ENCODE measurements around the gene EML5. TPM values are rescaled to one million over a fixed set of nuclear protein-coding genes. Genes with fewer than 3 reads are reported as not detected.

EML5 gene
- total RNA-seq, 8 experiments from 2014 or later = 0.45 to 6.1 (median 3.3) TPM; not detected in 2

DNA sequence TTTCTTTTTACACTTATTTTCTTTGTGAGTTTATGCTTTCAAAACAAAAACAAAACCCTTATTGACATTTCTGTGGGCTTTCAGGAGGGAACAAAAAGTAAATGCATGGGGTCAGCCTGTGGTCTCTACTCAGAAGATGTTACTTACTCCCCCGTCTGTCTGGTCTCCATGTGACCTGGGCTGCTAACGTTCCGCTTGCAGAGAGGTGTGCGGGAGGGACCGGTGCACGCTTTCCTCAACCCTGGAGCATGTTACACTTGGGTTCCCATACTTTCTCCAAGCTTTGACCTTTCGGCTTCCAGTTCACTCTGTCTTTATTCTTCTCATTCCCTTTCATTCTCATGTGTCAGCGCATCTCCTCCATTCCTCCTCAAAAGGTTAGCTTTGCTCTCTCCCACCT lies 193.4 kb downstream of the EML5 start:
- no peak overlapping the region for H3K27ac ChIP-seq
- WGBS, 10 experiments = 80 to 100% (median 96%) methylated on average over 2 to 7 of the region's 8 CpGs; no CpG with 5 or more reads in 2 of the 10 experiments
- in situ Hi-C loops (cut with MboI; ENCODE audit: low pct_unique_long_range_greater_than_20kb in 2 of 9, low sequenced_read_pairs in 9 of 9, unreplicated experiment in 9 of 9) = no loop called here

DNA sequence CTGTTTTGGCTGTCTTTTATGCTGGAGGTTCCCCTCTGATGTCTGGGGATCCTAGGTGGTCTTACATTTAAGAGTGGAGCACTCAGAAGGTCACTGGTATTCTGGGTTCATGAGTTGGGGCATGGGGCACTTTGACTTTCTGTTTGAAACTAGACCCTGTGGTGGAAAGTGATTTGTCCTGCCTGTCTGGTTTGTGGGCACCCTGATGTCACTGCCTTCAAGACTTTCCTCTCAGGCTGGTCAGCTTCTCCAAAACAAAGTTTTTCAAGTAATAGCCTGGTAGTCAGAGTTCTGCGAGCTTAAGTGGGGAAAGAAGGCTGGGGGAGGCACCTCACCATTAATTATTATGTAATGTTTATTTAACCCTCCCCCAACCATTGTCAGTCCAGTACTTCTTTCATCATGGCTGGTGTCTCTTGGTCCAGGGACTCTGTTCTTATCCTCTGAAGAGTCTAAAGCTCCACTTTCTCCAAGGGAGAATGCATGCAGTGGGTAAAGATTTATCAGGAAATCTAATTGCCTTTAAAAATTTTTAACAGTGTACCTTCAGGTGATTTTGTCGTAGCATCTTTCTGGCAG lies 194.6 kb downstream of the EML5 start:
- in situ Hi-C loops (cut with MboI; ENCODE audit: low pct_unique_long_range_greater_than_20kb in 2 of 9, low sequenced_read_pairs in 9 of 9, unreplicated experiment in 9 of 9) = no loop called here
- whole genome bisulfite sequencing, 10 experiments = 57 to 100% (median 100%) methylated on average over 1 to 2 of the region's 2 CpGs; no CpG with 5 or more reads in 4 of the 10 experiments
- Histone ChIP-seq H3K27ac (no peak overlapping the region), H3K4me1 (replicated peaks in 1 of 2) (no peaks in the 10 kb centered on the region), H3K4me3 (no peak overlapping the region)
- ATAC-seq (replicated peaks in 6 of 8) = no peak

More for the DNA sequence above, 193.4 kb downstream of the EML5 start:
- Histone ChIP-seq H3K4me1 (replicated peaks in 1 of 2) (no peaks in the 10 kb centered on the region), H3K4me3 (no peak overlapping the region)
- no peak for ATAC-seq (replicated peaks in 6 of 8)

DNA sequence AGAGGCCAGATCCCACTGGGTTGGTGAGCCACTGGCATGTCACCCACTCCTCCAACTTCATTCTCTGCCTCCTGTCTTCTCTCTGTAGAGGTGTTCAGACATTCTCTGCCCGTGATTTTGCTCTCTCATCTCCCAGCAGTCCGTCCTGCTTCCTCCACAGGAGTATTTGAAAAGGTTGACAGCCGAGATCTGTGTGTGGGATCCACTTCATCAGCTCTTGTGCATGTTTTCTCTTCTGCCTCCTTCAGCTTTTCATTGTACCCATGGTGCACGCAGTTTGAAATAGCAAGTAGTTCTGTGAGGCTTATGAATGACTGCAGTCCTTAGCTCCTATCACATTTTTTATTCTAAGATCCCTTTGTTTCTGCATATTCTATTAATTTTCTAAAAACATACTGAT lies 195.2 kb downstream of the EML5 start:
- no peak overlapping the region for H3K4me3 ChIP-seq
- H3K4me1 ChIP-seq (replicated peaks in 1 of 2) = no peaks in the 10 kb centered on the region
- 80 to 100% (median 98%) methylated on average over 1 to 4 of the region's 4 CpGs; no CpG with 5 or more reads in 2 of the 10 experiments for WGBS, 10 experiments
- no peak overlapping the region for H3K27ac ChIP-seq
- in situ Hi-C loops (cut with MboI; ENCODE audit: low pct_unique_long_range_greater_than_20kb in 2 of 9, low sequenced_read_pairs in 9 of 9, unreplicated experiment in 9 of 9) = no loop called here
- no peak for ATAC-seq (replicated peaks in 6 of 8)

DNA sequence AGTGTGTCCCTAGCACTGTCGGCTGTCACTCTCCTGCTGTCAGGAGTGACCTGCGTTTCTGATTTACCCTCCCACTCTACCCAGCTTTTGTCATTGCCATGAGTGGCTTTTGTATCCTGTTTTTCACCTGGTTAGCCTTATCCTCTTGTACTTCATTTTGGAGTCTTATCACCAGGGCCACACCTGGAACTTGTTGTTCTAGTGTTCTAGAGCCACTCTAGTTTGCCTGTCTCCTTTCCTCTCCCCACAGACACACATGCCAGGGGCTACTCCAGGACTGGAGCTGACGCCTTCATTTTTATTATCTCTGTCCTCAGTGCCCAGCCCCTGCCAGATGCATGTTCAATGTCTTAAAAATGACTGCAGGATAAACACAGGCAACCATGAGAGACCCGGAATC lies 195.7 kb downstream of the EML5 start:
- in situ Hi-C loops (cut with MboI; ENCODE audit: low pct_unique_long_range_greater_than_20kb in 2 of 9, low sequenced_read_pairs in 9 of 9, unreplicated experiment in 9 of 9) = no loop called here
- WGBS, 10 experiments = 79 to 100% (median 100%) methylated on average over 1 to 3 of the region's 4 CpGs; no CpG with 5 or more reads in 1 of the 10 experiments
- Histone ChIP-seq H3K4me1 (replicated peaks in 1 of 2) (no peaks in the 10 kb centered on the region), H3K27ac (no peak overlapping the region), H3K4me3 (no peak overlapping the region)
- no peak for ATAC-seq (replicated peaks in 6 of 8)

DNA sequence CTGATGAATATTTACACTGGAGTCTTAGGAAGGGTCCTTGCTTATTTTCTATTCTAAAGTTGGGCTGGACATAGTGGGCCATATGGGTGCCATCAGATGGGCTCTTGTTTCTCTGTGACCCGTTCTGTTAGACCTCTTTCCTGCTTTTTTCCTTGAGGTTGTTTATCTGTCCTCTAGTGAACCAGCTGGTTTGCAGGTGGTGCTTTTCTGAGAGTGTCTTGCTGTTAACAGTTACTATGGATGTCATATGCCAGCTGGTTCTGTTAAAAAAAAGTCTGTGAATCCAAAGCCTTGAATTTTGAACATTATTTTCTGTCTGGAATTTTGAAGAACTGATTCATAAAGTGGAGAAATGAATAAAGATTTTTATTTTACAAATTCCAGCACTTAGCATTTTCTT lies 200.7 kb downstream of the EML5 start:
- H3K4me1 ChIP-seq (replicated peaks in 1 of 2) = no peaks in the 10 kb centered on the region
- ATAC-seq (replicated peaks in 6 of 8) = no peak
- 0 to 100% (median 63%) methylated on average over 1 of the region's 1 CpG; no CpG with 5 or more reads in 3 of the 10 experiments for WGBS, 10 experiments
- in situ Hi-C loops (cut with MboI; ENCODE audit: low pct_unique_long_range_greater_than_20kb in 2 of 9, low sequenced_read_pairs in 9 of 9, unreplicated experiment in 9 of 9) = no loop called here
- H3K4me3 ChIP-seq = no peak overlapping the region
- no peak overlapping the region for H3K27ac ChIP-seq

DNA sequence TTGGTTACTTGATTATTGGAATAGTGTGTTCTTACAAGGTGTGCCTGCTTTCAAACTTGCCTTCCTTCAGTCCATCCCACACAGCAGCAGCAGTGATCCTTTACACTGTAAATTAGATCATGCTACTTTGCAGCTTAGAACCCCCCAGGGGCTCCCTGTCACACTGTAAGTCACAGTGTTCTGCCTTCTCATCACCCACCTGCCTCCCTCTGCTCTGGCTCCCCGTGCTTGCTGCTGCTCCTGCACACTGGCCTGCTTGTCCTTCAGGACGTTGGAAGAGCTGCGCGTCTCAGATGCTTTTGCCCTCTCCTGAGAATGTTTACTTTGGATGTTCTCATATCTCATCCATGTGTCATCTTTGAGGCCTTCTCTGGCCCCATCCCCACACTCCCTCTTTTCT lies 202.6 kb downstream of the EML5 start:
- peak in 1 of 8 experiments; percentile 50 for ATAC-seq (replicated peaks in 6 of 8)
- H3K27ac ChIP-seq = no peak overlapping the region
- no peaks in the 10 kb centered on the region for H3K4me1 ChIP-seq (replicated peaks in 1 of 2)
- in situ Hi-C loops (cut with MboI; ENCODE audit: low pct_unique_long_range_greater_than_20kb in 2 of 9, low sequenced_read_pairs in 9 of 9, unreplicated experiment in 9 of 9) = no loop called here
- H3K4me3 ChIP-seq = no peak overlapping the region
- WGBS, 10 experiments = 80 to 85% (median 83%) methylated on average over 1 to 4 of the region's 4 CpGs; no CpG with 5 or more reads in 6 of the 10 experiments

DNA sequence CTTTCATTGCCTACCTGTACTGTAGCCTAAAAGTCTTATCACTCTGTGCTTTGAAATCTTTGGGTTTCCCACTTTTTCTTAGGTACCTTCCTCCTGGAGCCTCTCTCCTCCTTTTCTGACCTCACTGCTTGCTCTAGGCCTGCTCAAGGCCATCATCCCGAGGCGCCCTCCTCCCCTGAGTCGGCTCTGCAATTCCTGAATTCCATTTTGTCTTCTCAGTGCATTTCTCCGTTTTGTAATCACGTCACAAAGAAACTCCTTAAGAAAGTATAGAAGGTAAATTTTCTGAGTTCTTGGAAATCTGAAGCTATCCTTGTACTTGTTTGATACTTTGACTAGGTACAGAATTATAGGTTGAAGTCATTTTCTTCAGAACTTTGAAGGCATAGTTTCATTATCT lies 204.7 kb downstream of the EML5 start:
- no peak overlapping the region for H3K4me3 ChIP-seq
- H3K27ac ChIP-seq = no peak overlapping the region
- in situ Hi-C loops (cut with MboI; ENCODE audit: low pct_unique_long_range_greater_than_20kb in 2 of 9, low sequenced_read_pairs in 9 of 9, unreplicated experiment in 9 of 9) = no loop called here
- WGBS, 10 experiments = 84 to 100% (median 97%) methylated on average over 2 to 5 of the region's 5 CpGs
- no peak for ATAC-seq (replicated peaks in 6 of 8)
- no peaks in the 10 kb centered on the region for H3K4me1 ChIP-seq (replicated peaks in 1 of 2)

DNA sequence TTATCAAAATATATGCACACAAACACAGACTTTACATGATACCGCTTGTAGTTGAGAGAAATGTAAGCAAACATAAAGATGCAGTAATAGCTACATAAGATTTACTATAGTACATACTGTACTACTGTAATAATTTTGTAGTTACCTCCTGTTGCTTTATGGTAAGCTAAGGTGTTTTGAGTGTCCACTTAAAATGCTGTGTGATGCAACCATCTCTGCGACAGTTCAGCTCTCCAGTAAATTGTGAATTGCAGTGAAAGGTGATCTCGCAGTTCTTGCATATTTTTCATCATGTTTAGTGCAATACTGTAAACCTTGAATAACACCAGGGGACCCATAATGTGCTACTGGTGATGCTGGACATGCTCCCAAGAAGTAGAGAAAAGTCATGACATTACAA lies 208.3 kb downstream of the EML5 start:
- no peak for ATAC-seq (replicated peaks in 6 of 8)
- H3K4me3 ChIP-seq = no peak overlapping the region
- H3K27ac ChIP-seq = no peak overlapping the region
- in situ Hi-C loops (cut with MboI; ENCODE audit: low pct_unique_long_range_greater_than_20kb in 2 of 9, low sequenced_read_pairs in 9 of 9, unreplicated experiment in 9 of 9) = no loop called here
- H3K4me1 ChIP-seq (replicated peaks in 1 of 2) = no peaks in the 10 kb centered on the region
- WGBS, 10 experiments = 86 to 100% (median 99%) methylated on average over 1 to 3 of the region's 3 CpGs; no CpG with 5 or more reads in 2 of the 10 experiments

DNA sequence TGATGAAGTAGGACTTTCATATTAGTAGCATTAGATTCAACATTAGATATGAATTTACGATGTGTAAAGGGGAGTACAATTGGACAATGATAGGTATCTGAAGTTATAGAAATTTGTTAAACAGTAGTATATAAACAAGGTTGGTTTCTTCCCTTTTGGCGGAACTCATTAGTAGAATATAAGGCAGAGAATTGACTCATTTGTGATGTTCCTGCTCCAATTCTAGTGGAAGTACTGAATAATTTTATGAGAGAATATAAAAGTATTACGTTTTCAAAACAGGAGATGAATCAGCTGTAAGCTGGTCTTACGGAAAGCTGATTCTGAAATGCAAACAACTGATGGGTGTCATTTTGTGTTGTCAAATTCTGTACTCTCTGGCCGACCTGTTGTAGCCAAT lies 216.5 kb downstream of the EML5 start:
- ATAC-seq (replicated peaks in 6 of 8) = no peak
- WGBS, 10 experiments = 92 to 100% (median 98%) methylated on average over 2 to 5 of the region's 5 CpGs; no CpG with 5 or more reads in 1 of the 10 experiments
- in situ Hi-C loops (cut with MboI; ENCODE audit: low pct_unique_long_range_greater_than_20kb in 2 of 9, low sequenced_read_pairs in 9 of 9, unreplicated experiment in 9 of 9) = no loop called here
- Histone ChIP-seq H3K4me1 (replicated peaks in 1 of 2) (no peaks in the 10 kb centered on the region), H3K27ac (no peak overlapping the region), H3K4me3 (no peak overlapping the region)

DNA sequence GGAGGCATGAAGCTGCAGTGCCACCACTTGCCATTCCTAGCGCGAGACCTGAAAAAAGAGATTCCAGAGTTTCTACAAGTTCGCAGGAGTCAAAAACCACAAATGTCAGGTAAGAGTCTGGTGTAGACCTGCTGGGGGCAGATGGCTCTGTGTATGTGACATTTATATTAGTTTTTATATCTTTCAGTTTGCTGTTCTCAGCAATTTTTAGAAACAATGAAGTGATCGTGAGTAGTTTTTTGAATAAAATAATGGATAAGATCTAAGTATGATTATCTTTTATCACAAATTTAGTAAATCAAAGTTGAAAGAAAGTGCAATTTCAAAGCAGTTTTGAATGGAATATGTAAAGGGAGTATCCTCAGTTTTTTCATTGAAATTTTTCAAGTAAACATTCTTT lies 220.6 kb downstream of the EML5 start:
- ATAC-seq (replicated peaks in 6 of 8) = no peak
- Histone ChIP-seq H3K4me3 (no peak overlapping the region), H3K27ac (no peak overlapping the region), H3K4me1 (replicated peaks in 1 of 2) (no peaks in the 10 kb centered on the region)
- WGBS, 10 experiments = 89 to 100% (median 100%) methylated on average over 1 to 4 of the region's 4 CpGs; no CpG with 5 or more reads in 1 of the 10 experiments
- in situ Hi-C loops (cut with MboI; ENCODE audit: low pct_unique_long_range_greater_than_20kb in 2 of 9, low sequenced_read_pairs in 9 of 9, unreplicated experiment in 9 of 9) = loop anchor here in 1 of 9 experiments (25.0 kb wide), 1 partner anchor 560 kb away; the partner anchor contains the start of gene GPR65

DNA sequence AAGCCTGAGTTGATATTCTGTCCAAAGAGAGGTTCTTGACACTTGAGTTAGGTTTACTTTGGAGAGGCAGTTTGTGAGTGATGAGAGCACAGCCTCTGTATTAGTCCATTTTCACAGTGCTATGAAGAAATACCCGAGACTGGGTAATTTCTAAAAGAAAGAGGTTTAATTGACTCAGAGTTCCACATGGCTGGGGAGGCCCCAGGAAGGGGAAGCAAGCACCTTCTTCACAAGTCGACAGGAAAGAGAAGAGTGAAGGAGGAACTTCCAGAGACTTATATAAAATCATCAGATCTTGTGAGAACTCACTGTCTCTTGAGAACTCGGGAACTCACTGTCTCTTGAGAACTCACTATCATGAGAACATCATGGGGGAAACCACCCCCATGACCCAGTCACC lies 224.6 kb downstream of the EML5 start:
- H3K4me3 ChIP-seq = no peak overlapping the region
- peaks cover 5 to 10% of the 10 kb centered on the region in 2 donors for H3K4me1 ChIP-seq (replicated peaks in 1 of 2)
- in situ Hi-C loops (cut with MboI; ENCODE audit: low pct_unique_long_range_greater_than_20kb in 2 of 9, low sequenced_read_pairs in 9 of 9, unreplicated experiment in 9 of 9) = loop anchor here in 1 of 9 experiments (25.0 kb wide), 1 partner anchor 556 kb away; the partner anchor contains the start of gene GPR65
- ATAC-seq (replicated peaks in 6 of 8) = no peak
- 60 to 100% (median 83%) methylated on average over 1 to 3 of the region's 3 CpGs; no CpG with 5 or more reads in 1 of the 10 experiments for WGBS, 10 experiments
- H3K27ac ChIP-seq = no peak overlapping the region

DNA sequence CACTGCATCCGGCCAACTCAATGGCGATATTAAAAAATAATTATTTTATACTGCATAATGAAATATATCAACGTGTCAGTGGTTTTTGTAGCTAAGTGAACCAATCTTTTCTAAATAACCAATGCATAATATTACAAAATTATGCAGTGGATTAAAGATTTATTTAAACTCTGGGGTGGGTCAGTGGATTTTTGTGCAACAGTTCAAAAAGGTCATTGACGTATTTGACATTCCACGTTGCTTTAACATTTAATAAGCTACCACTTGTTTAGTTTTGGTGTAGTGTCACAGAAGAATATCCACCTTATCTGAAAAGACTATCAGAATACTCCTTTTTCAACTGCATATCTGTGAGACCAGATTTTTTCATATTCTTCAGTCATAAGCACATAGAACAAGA lies 227.3 kb downstream of the EML5 start:
- no peak for ATAC-seq (replicated peaks in 6 of 8)
- Histone ChIP-seq H3K27ac (no peak overlapping the region), H3K4me1 (replicated peaks in 1 of 2) (peaks cover 5 to 10% of the 10 kb centered on the region in 2 donors), H3K4me3 (no peak overlapping the region)
- 76 to 100% (median 94%) methylated on average over 2 to 5 of the region's 5 CpGs; no CpG with 5 or more reads in 1 of the 10 experiments for WGBS, 10 experiments
- in situ Hi-C loops (cut with MboI; ENCODE audit: low pct_unique_long_range_greater_than_20kb in 2 of 9, low sequenced_read_pairs in 9 of 9, unreplicated experiment in 9 of 9) = loop anchor here in 1 of 9 experiments (25.0 kb wide), 1 partner anchor 553 kb away; the partner anchor contains the start of gene GPR65

DNA sequence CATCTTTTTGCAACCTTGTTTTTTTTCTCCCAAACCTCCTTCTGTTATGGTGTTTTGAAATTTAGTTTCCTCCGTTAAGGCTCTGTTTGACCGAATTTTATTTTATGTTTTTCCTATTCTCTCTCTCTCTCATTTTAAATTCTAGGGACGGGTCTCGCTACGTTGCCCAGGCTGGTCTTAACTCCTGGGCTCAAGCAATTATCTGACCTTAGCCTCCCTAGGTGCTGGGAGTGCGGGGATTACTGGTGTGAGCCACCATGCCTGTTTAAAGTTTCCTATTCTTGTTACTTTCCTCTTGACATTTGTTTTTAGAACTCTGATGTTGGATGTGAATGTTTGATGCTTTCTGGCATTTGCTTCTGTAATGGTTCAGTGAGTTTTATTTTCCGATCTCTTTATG lies 228.9 kb downstream of the EML5 start:
- H3K4me1 ChIP-seq (replicated peaks in 1 of 2) = peaks cover 5 to 10% of the 10 kb centered on the region in 2 donors
- in situ Hi-C loops (cut with MboI; ENCODE audit: low pct_unique_long_range_greater_than_20kb in 2 of 9, low sequenced_read_pairs in 9 of 9, unreplicated experiment in 9 of 9) = loop anchor here in 1 of 9 experiments (25.0 kb wide), 1 partner anchor 552 kb away; the partner anchor contains the start of gene GPR65
- WGBS, 10 experiments = 0 to 29% (median 20%) methylated on average over 4 to 7 of the region's 7 CpGs
- ATAC-seq (replicated peaks in 6 of 8) = no peak
- H3K4me3 ChIP-seq = peak overlapping the region; percentile 69 to 92 (median 84)
- H3K27ac ChIP-seq = no peak overlapping the region

All from motor neuron (in vitro differentiated cells).